K562 (cell line): ENCODE data around the gene C5orf24. TPM values are rescaled to one million over a fixed set of nuclear protein-coding genes. Genes with fewer than 3 reads are reported as not detected.

Source experiments
- ARNT ChIP-seq, 2 experiments: fragments of 450-650 bp; IDR thresholded peaks; 2 replicates each; pipeline ENCODE4 v1.6.1; 2016; ENCODE audit warnings: mild to moderate bottlenecking in 1 of 2
- BCOR ChIP-seq: fragments of 450-650 bp; IDR thresholded peaks from 2 replicates; pipeline ENCODE4 v1.6.1; 2016
- BRF1 ChIP-seq: IDR thresholded peaks from 3 replicates; pipeline ENCODE4 v1.6.1; 2011; ENCODE audit warnings: borderline replicate concordance, mild to moderate bottlenecking; ENCODE audit not compliant: insufficient read length; ENCODE audit errors: extremely low read depth
- CCAR2 ChIP-seq: fragments of 200-400 bp; formaldehyde crosslinking; IDR thresholded peaks from 2 replicates; pipeline ENCODE4 v1.6.1; 2017; ENCODE audit warnings: mild to moderate bottlenecking, low read depth, low read length
- CHD1 ChIP-seq: fragments of 200-600 bp; sonication (generic); IDR thresholded peaks from one replicate; pipeline ENCODE4 v1.6.1; 2012; ENCODE audit warnings: mild to moderate bottlenecking, moderate library complexity, low read length, inconsistent platforms
- ESRRA ChIP-seq: fragments of 450-650 bp; IDR thresholded peaks from 2 replicates; pipeline ENCODE4 v1.6.1; 2014; ENCODE audit warnings: low read depth, mild to moderate bottlenecking, moderate library complexity, borderline replicate concordance
- EZH2 ChIP-seq: IDR thresholded peaks from 2 replicates; pipeline ENCODE4 v1.6.1; 2012; ENCODE audit warnings: low read depth, mild to moderate bottlenecking, inconsistent platforms, low read length, borderline replicate concordance
- FOS ChIP-seq: IDR thresholded peaks from 3 replicates; pipeline ENCODE4 v1.6.1; 2011; ENCODE audit not compliant: insufficient read length; ENCODE audit errors: extremely low read depth
- FOXJ3 ChIP-seq: sonication (generic); formaldehyde crosslinking; IDR thresholded peaks from 2 replicates; pipeline ENCODE4 v1.4.0; 2020; ENCODE audit warnings: mild to moderate bottlenecking, missing genetic modification reagents
- ILF3 ChIP-seq: fragments of 450-650 bp; IDR thresholded peaks from 2 replicates; pipeline ENCODE4 v1.6.1; 2018; ENCODE audit warnings: antibody characterized with exemption, mild to moderate bottlenecking, moderate library complexity, borderline replicate concordance
- KLF10 ChIP-seq: fragments of 250-450 bp; sonication (Bioruptor Pico); IDR thresholded peaks from 2 replicates; pipeline ENCODE4 v1.6.1; 2021; ENCODE audit warnings: matching md5 sums
- MAFK ChIP-seq: IDR thresholded peaks from 2 replicates; pipeline ENCODE4 v1.6.1; 2011; ENCODE audit warnings: low read length, improper control_type of control experiment
- MYNN ChIP-seq, 2 experiments: sonication (generic); formaldehyde crosslinking in 1 of 2; IDR thresholded peaks; 2 replicates each; pipeline versions ENCODE4 v1.5.0 to v1.6.1; 2016 to 2020; ENCODE audit warnings: antibody characterized with exemption in 1 of 2, missing genetic modification reagents in 1 of 2
- NELFE ChIP-seq: IDR thresholded peaks from 2 replicates; pipeline ENCODE4 v1.6.1; 2011; ENCODE audit warnings: mild to moderate bottlenecking; ENCODE audit not compliant: insufficient read depth, insufficient read length
- POLR2AphosphoS2 ChIP-seq: IDR thresholded peaks from 2 replicates; pipeline ENCODE4 v1.6.1; 2012; ENCODE audit warnings: low read length, improper control_type of control experiment
- RBM14 ChIP-seq: fragments of 200-400 bp; formaldehyde crosslinking; IDR thresholded peaks from 2 replicates; pipeline ENCODE4 v1.6.1; 2018; ENCODE audit warnings: low read depth, mild to moderate bottlenecking, low read length, moderate library complexity, borderline replicate concordance; ENCODE audit not compliant: insufficient read depth
- RNF2 ChIP-seq: sonication (generic); IDR thresholded peaks from 2 replicates; pipeline ENCODE4 v1.6.1; 2016
- SAFB ChIP-seq: fragments of 200-400 bp; formaldehyde crosslinking; IDR thresholded peaks from 2 replicates; pipeline ENCODE4 v1.6.1; 2017; ENCODE audit warnings: low read depth, low read length, borderline replicate concordance
- SP1 ChIP-seq: sonication (generic); formaldehyde crosslinking; IDR thresholded peaks from 2 replicates; pipeline ENCODE4 v1.8.1; 2022; ENCODE audit warnings: mild to moderate bottlenecking, missing genetic modification reagents
- TAF1 ChIP-seq: IDR thresholded peaks from 2 replicates; pipeline ENCODE4 v1.6.1; 2011; ENCODE audit warnings: mild to moderate bottlenecking, low read length, moderate library complexity; ENCODE audit not compliant: insufficient read depth, control insufficient read depth, severe bottlenecking; ENCODE audit errors: extremely low read depth
- TAF15 ChIP-seq: fragments of 200-400 bp; formaldehyde crosslinking; IDR thresholded peaks from 2 replicates; pipeline ENCODE4 v1.6.1; 2017; ENCODE audit warnings: mild to moderate bottlenecking, low read depth, low read length, moderate library complexity
- TBP ChIP-seq: optimal IDR thresholded peaks from 2 replicates; pipeline ENCODE3; 2011; ENCODE audit warnings: low read depth, low read length, improper control_type of control experiment
- TCF7 ChIP-seq: sonication (generic); IDR thresholded peaks from 2 replicates; pipeline ENCODE4 v1.6.1; 2016; ENCODE audit warnings: antibody characterized with exemption, borderline replicate concordance
- ZNF584 ChIP-seq: fragments of 200-800 bp; sonication (Bioruptor generic); IDR thresholded peaks from 2 replicates; pipeline ENCODE4 v1.6.1; 2016; ENCODE audit warnings: low read depth, mild to moderate bottlenecking, missing genetic modification characterization, missing compliant biosample characterization
- polyA plus RNA-seq, 8 experiments: library from polyadenylated mRNA; depleted of rRNA in 4 of 8; stranded (reverse) in 5 of 8; unstranded in 3 of 8; fragments of >200 nt; fragmentation: Nextera tagmentation in 2 of 8; fragmentation: Illumina TruSeq in 1 of 8; extraction: Ambion mirVana in 2 of 8; extraction: Trizol in 1 of 8; gene quantifications; 2 replicates each; pipeline versions ENCODE4 v1.2.1 to v1.2.3, GENCODE V29; 2011 to 2014; ENCODE audit warnings: inconsistent platforms in 1 of 8, missing spikeins in 1 of 8
- total RNA-seq, 7 experiments: library from RNA; depleted of rRNA in 6 of 7; stranded (reverse); fragments of >200 nt in 6 of 7; fragmentation: Illumina TruSeq in 2 of 7; extraction: Trizol in 2 of 7; gene quantifications; 2 replicates each; pipeline versions ENCODE4 v1.2.1 to v1.2.3, GENCODE V29; 2011 to 2021; ENCODE audit warnings: low replicate concordance in 1 of 7
- TF ChIP-seq, protein P1 (sequence below), 2 experiments: fragments of 450-650 bp in 1 of 2; IDR thresholded peaks; 2 replicates each; pipeline ENCODE4 v1.6.1; 2011 to 2017; ENCODE audit warnings: low read depth in 2 of 2, antibody characterized with exemption in 1 of 2, borderline replicate concordance in 1 of 2, low read length in 1 of 2, mild to moderate bottlenecking in 1 of 2, mixed read lengths in 1 of 2; ENCODE audit not compliant: control insufficient read depth in 1 of 2
- TF ChIP-seq, protein P2 (sequence below): fragments of 450-650 bp; formaldehyde crosslinking; IDR thresholded peaks from 2 replicates; pipeline ENCODE4 v1.4.0; 2020; ENCODE audit warnings: mild to moderate bottlenecking, moderate library complexity

Gene C5orf24
- total and polyA plus RNA-seq, 9 of the 15 experiments (the other 6 are each of a cell fraction or from before 2014, with no cell fraction given): 8.9 to 38.6 (median 28.4) TPM

DNA sequence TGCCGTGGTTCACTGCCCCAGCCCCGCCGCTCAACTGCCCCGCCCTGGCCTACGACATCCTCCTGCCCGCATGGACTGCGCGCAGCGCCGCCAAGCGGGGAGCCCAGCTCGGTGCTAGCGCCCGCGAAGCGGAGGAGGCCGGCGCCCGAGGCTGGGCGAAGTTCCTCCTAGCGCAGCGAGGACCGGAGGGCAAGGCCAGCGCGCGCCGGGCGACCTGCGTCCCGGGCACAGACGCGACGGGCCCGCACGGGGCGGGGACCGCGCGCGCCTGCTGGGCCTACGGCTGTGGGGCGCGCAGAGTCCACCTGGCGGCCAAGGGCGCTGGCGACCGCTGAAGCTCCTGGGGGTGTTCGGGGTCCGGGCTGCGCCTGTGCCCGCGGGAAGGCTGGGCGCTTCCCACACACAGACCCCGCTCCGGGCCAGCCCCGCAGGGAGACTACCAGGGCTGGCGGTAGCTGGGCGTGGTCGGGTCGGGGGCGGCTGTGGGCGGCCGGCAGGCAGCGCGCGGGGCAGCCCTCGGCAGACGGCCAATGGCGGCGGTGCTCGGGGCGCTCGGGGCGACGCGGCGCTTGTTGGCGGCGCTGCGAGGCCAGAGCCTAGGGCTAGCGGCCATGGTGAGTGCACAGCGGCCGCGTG lies 59.0 kb downstream of the C5orf24 start, which contains the start of gene PCBD2 (continued):
- TF ChIP-seq TAF15 (no peak), ARNT (IDR thresholded peaks at IDR 0.05) (no peak), CHD1 (peak; percentile 60), MYNN (IDR thresholded peaks at IDR 0.05) (0 out of 2 replicates have a peak, but pooled peaks have one; percentile 68), MYNN (CRISPR knock-in tag; IDR thresholded peaks at IDR 0.05) (no peak), ZNF584 (CRISPR knock-in tag) (no peak), NELFE (no peak), TBP (peak; percentile 70), CCAR2 (no peak), SP1 (CRISPR knock-in tag) (no peak), ILF3 (peak; percentile 91), BRF1 (no peak), TAF1 (peak; percentile 88), RBM14 (no peak), KLF10 (no peak), FOS (no peak), BCOR (no peak), MAFK (no peak), EZH2 (no peak), RNF2 (no peak; the same call in 1 of the 2 replicates), SAFB (no peak), TCF7 (no peak), FOXJ3 (CRISPR knock-in tag) (no peak), POLR2AphosphoS2 (0 out of 2 replicates have a peak, but pooled peaks have one; percentile 37), ESRRA (peak; percentile 48; the same call in 1 of the 2 replicates)
- TF ChIP-seq, protein P1, sequence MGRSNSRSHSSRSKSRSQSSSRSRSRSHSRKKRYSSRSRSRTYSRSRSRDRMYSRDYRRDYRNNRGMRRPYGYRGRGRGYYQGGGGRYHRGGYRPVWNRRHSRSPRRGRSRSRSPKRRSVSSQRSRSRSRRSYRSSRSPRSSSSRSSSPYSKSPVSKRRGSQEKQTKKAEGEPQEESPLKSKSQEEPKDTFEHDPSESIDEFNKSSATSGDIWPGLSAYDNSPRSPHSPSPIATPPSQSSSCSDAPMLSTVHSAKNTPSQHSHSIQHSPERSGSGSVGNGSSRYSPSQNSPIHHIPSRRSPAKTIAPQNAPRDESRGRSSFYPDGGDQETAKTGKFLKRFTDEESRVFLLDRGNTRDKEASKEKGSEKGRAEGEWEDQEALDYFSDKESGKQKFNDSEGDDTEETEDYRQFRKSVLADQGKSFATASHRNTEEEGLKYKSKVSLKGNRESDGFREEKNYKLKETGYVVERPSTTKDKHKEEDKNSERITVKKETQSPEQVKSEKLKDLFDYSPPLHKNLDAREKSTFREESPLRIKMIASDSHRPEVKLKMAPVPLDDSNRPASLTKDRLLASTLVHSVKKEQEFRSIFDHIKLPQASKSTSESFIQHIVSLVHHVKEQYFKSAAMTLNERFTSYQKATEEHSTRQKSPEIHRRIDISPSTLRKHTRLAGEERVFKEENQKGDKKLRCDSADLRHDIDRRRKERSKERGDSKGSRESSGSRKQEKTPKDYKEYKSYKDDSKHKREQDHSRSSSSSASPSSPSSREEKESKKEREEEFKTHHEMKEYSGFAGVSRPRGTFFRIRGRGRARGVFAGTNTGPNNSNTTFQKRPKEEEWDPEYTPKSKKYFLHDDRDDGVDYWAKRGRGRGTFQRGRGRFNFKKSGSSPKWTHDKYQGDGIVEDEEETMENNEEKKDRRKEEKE (IDR thresholded peaks at IDR 0.05; ENCODE audit: borderline replicate concordance in 1 of 2, control insufficient read depth in 1 of 2, low read depth in 2 of 2, low read length in 1 of 2): no peak
- TF ChIP-seq, protein P2, sequence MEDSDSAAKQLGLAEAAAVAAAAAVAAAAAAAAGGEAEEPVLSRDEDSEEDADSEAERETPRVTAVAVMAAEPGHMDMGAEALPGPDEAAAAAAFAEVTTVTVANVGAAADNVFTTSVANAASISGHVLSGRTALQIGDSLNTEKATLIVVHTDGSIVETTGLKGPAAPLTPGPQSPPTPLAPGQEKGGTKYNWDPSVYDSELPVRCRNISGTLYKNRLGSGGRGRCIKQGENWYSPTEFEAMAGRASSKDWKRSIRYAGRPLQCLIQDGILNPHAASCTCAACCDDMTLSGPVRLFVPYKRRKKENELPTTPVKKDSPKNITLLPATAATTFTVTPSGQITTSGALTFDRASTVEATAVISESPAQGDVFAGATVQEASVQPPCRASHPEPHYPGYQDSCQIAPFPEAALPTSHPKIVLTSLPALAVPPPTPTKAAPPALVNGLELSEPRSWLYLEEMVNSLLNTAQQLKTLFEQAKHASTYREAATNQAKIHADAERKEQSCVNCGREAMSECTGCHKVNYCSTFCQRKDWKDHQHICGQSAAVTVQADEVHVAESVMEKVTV (CRISPR knock-in tag): peak; percentile 78
